Measurements from ENCODE around the gene DLG2. TPM values are rescaled to one million over a fixed set of nuclear protein-coding genes. Genes with fewer than 3 reads are reported as not detected.

DLG2 gene
- total RNA-seq, 1 donor from 2014 or later = 2.1 TPM

GRCh38 chr11:83852012-83852411 lies 1775.1 kb downstream of the DLG2 start:
- H3K4me3 Mint-ChIP-seq = no peak overlapping the region
- no peaks in the 10 kb centered on the region for H3K27me3 Mint-ChIP-seq (ENCODE audit: insufficient read depth)
- intact Hi-C loops (cut with micrococcal nuclease) = no loop called here
- H3K4me1 Mint-ChIP-seq (ENCODE audit: low read depth) = no peaks in the 10 kb centered on the region
- no peak overlapping the region for H3K27ac Mint-ChIP-seq
- DNase-seq (ENCODE audit: low spot score) = no peak
- no peaks in the 10 kb centered on the region for H3K36me3 Mint-ChIP-seq (ENCODE audit: low read depth)
- H3K9me3 Mint-ChIP-seq = no peaks in the 10 kb centered on the region

DNA sequence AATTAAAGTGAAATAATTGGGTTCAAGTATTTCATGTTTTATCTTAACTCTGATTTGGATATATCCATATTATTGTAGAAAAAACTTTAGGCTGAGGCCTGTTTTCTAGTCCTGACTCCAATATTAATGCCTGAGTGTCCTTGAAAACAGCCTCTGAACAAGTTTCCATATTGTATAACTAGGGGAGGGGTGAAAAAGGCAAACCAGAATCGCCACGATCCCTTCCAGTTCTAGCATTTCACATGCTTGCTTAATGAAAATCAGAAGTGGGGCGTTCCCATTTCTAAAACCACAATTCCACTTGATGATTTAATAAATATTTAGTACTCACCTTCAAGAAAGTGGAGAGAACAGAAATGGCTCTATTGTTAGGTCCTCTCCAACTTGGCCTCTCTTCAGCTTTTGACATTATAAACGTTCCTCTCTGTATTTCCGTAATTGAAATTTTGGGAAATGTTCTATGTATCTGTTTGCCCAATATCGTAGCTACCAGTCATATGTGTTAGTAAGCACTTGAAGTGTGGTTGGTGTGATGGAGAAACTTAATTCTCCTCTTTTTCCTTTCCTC lies 1779.6 kb downstream of the DLG2 start:
- Mint-ChIP-seq H3K9me3 (no peaks in the 10 kb centered on the region), H3K27me3 (ENCODE audit: insufficient read depth) (no peaks in the 10 kb centered on the region), H3K36me3 (ENCODE audit: low read depth) (no peaks in the 10 kb centered on the region), H3K27ac (no peak overlapping the region), H3K4me3 (no peak overlapping the region), H3K4me1 (ENCODE audit: low read depth) (no peaks in the 10 kb centered on the region)
- intact Hi-C loops (cut with micrococcal nuclease) = no loop called here
- DNase-seq (ENCODE audit: low spot score) = no peak

- intact Hi-C loops (cut with micrococcal nuclease) = no loop called here
- Mint-ChIP-seq H3K9me3 (no peaks in the 10 kb centered on the region), H3K27me3 (ENCODE audit: insufficient read depth) (no peaks in the 10 kb centered on the region), H3K36me3 (ENCODE audit: low read depth) (no peaks in the 10 kb centered on the region), H3K4me1 (ENCODE audit: low read depth) (no peaks in the 10 kb centered on the region), H3K27ac (no peak overlapping the region), H3K4me3 (no peak overlapping the region)
- no peak for DNase-seq (ENCODE audit: low spot score)
These were observed 1781.3 kb downstream of the DLG2 start for GRCh38 chr11:83845797-83846196.

GRCh38 chr11:83840326-83840725 lies 1786.8 kb downstream of the DLG2 start:
- H3K4me1 Mint-ChIP-seq (ENCODE audit: low read depth) = no peaks in the 10 kb centered on the region
- H3K9me3 Mint-ChIP-seq = no peaks in the 10 kb centered on the region
- no peaks in the 10 kb centered on the region for H3K36me3 Mint-ChIP-seq (ENCODE audit: low read depth)
- DNase-seq (ENCODE audit: low spot score) = no peak
- H3K27ac Mint-ChIP-seq = no peak overlapping the region
- no peaks in the 10 kb centered on the region for H3K27me3 Mint-ChIP-seq (ENCODE audit: insufficient read depth)
- intact Hi-C loops (cut with micrococcal nuclease) = no loop called here
- H3K4me3 Mint-ChIP-seq = no peak overlapping the region

- Mint-ChIP-seq H3K4me1 (ENCODE audit: low read depth) (no peaks in the 10 kb centered on the region), H3K27ac (no peak overlapping the region), H3K4me3 (no peak overlapping the region), H3K9me3 (no peaks in the 10 kb centered on the region), H3K36me3 (ENCODE audit: low read depth) (no peaks in the 10 kb centered on the region), H3K27me3 (ENCODE audit: insufficient read depth) (peaks cover 4% of the 10 kb centered on the region)
- intact Hi-C loops (cut with micrococcal nuclease) = loop anchor here (2.0 kb wide), 1 partner anchor 728 kb away; no protein-coding TSS in a partner anchor
- DNase-seq (ENCODE audit: low spot score) = no peak
These were observed 1790.1 kb downstream of the DLG2 start for GRCh38 chr11:83836883-83837654.

- intact Hi-C loops (cut with micrococcal nuclease) = loop anchor here (2.0 kb wide), 1 partner anchor 729 kb away; no protein-coding TSS in a partner anchor
- Mint-ChIP-seq H3K27ac (no peak overlapping the region), H3K36me3 (ENCODE audit: low read depth) (no peaks in the 10 kb centered on the region), H3K4me3 (no peak overlapping the region), H3K4me1 (ENCODE audit: low read depth) (no peaks in the 10 kb centered on the region), H3K9me3 (no peaks in the 10 kb centered on the region), H3K27me3 (ENCODE audit: insufficient read depth) (peaks cover 4% of the 10 kb centered on the region)
- no peak for DNase-seq (ENCODE audit: low spot score)
These were observed 1791.1 kb downstream of the DLG2 start for GRCh38 chr11:83836065-83836464.

GRCh38 chr11:83835423-83835822 lies 1791.7 kb downstream of the DLG2 start:
- Mint-ChIP-seq H3K36me3 (ENCODE audit: low read depth) (no peaks in the 10 kb centered on the region), H3K4me3 (no peak overlapping the region), H3K9me3 (no peaks in the 10 kb centered on the region), H3K27me3 (ENCODE audit: insufficient read depth) (peaks cover 4% of the 10 kb centered on the region), H3K4me1 (ENCODE audit: low read depth) (no peaks in the 10 kb centered on the region), H3K27ac (no peak overlapping the region)
- no peak for DNase-seq (ENCODE audit: low spot score)
- intact Hi-C loops (cut with micrococcal nuclease) = no loop called here

- H3K36me3 Mint-ChIP-seq (ENCODE audit: low read depth) = no peaks in the 10 kb centered on the region
- no peaks in the 10 kb centered on the region for H3K9me3 Mint-ChIP-seq
- no peak overlapping the region for H3K27ac Mint-ChIP-seq
- no peaks in the 10 kb centered on the region for H3K4me1 Mint-ChIP-seq (ENCODE audit: low read depth)
- H3K4me3 Mint-ChIP-seq = no peak overlapping the region
- intact Hi-C loops (cut with micrococcal nuclease) = no loop called here
- no peak for DNase-seq (ENCODE audit: low spot score)
- H3K27me3 Mint-ChIP-seq (ENCODE audit: insufficient read depth) = peaks cover 4% of the 10 kb centered on the region
These were observed 1795.2 kb downstream of the DLG2 start for GRCh38 chr11:83831929-83832328.

- intact Hi-C loops (cut with micrococcal nuclease) = no loop called here
- no peaks in the 10 kb centered on the region for H3K36me3 Mint-ChIP-seq (ENCODE audit: low read depth)
- H3K9me3 Mint-ChIP-seq = no peaks in the 10 kb centered on the region
- no peak overlapping the region for H3K27ac Mint-ChIP-seq
- no peak for DNase-seq (ENCODE audit: low spot score)
- no peaks in the 10 kb centered on the region for H3K4me1 Mint-ChIP-seq (ENCODE audit: low read depth)
- H3K27me3 Mint-ChIP-seq (ENCODE audit: insufficient read depth) = no peaks in the 10 kb centered on the region
- H3K4me3 Mint-ChIP-seq = no peak overlapping the region
These were observed 1799.1 kb downstream of the DLG2 start for GRCh38 chr11:83827940-83828554.

DNA sequence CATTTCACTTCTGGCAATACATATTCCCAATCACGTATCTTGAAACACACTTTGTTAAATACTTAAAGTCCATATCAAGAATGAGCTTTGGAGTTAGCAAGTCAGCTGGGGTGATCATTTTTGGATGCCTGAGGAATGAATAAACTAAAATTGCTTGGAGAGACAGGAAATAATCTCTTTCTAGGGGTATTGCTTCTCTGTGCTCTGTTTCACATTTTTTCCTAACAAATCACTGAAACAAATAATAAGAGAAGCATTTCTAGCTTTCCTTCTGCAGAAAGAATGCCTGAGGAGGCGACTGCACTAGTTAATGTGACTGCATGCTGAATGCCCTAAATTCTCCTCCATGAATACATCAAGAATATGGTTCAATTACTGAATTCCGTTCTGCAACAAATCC lies 1799.6 kb downstream of the DLG2 start:
- Mint-ChIP-seq H3K27ac (no peak overlapping the region), H3K27me3 (ENCODE audit: insufficient read depth) (no peaks in the 10 kb centered on the region), H3K36me3 (ENCODE audit: low read depth) (no peaks in the 10 kb centered on the region), H3K9me3 (no peaks in the 10 kb centered on the region), H3K4me3 (no peak overlapping the region), H3K4me1 (ENCODE audit: low read depth) (no peaks in the 10 kb centered on the region)
- DNase-seq (ENCODE audit: low spot score) = no peak
- intact Hi-C loops (cut with micrococcal nuclease) = no loop called here

- intact Hi-C loops (cut with micrococcal nuclease) = no loop called here
These were observed 1801.1 kb downstream of the DLG2 start for GRCh38 chr11:83826078-83826477.

GRCh38 chr11:83823461-83824025 lies 1803.6 kb downstream of the DLG2 start:
- Mint-ChIP-seq H3K4me1 (ENCODE audit: low read depth) (no peaks in the 10 kb centered on the region), H3K4me3 (no peak overlapping the region), H3K9me3 (no peaks in the 10 kb centered on the region), H3K27ac (no peak overlapping the region), H3K36me3 (ENCODE audit: low read depth) (no peaks in the 10 kb centered on the region), H3K27me3 (ENCODE audit: insufficient read depth) (no peaks in the 10 kb centered on the region)
- no peak for DNase-seq (ENCODE audit: low spot score)
- intact Hi-C loops (cut with micrococcal nuclease) = no loop called here

More at GRCh38 chr11:83826078-83826477, 1801.1 kb downstream of the DLG2 start:
- no peaks in the 10 kb centered on the region for H3K9me3 Mint-ChIP-seq
- DNase-seq (ENCODE audit: low spot score) = no peak
- no peaks in the 10 kb centered on the region for H3K36me3 Mint-ChIP-seq (ENCODE audit: low read depth)
- H3K27ac Mint-ChIP-seq = no peak overlapping the region
- no peaks in the 10 kb centered on the region for H3K27me3 Mint-ChIP-seq (ENCODE audit: insufficient read depth)
- no peak overlapping the region for H3K4me3 Mint-ChIP-seq
- H3K4me1 Mint-ChIP-seq (ENCODE audit: low read depth) = no peaks in the 10 kb centered on the region
